ELF-1 (cell line): ENCODE results near the gene ELAC1.
"Not testable (repeated sequence)": the region's sequence is repeated elsewhere in the genome, so short reads cannot be mapped to it uniquely, and the experiment has no call there.

ENCODE experiments used
- DNase-seq: peaks from one replicate; pipeline ENCODE4 v3.0.0-alpha.2; 2016; ENCODE audit warnings: low read depth, low spot score

Gene ELAC1, protein sequence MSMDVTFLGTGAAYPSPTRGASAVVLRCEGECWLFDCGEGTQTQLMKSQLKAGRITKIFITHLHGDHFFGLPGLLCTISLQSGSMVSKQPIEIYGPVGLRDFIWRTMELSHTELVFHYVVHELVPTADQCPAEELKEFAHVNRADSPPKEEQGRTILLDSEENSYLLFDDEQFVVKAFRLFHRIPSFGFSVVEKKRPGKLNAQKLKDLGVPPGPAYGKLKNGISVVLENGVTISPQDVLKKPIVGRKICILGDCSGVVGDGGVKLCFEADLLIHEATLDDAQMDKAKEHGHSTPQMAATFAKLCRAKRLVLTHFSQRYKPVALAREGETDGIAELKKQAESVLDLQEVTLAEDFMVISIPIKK

DNA sequence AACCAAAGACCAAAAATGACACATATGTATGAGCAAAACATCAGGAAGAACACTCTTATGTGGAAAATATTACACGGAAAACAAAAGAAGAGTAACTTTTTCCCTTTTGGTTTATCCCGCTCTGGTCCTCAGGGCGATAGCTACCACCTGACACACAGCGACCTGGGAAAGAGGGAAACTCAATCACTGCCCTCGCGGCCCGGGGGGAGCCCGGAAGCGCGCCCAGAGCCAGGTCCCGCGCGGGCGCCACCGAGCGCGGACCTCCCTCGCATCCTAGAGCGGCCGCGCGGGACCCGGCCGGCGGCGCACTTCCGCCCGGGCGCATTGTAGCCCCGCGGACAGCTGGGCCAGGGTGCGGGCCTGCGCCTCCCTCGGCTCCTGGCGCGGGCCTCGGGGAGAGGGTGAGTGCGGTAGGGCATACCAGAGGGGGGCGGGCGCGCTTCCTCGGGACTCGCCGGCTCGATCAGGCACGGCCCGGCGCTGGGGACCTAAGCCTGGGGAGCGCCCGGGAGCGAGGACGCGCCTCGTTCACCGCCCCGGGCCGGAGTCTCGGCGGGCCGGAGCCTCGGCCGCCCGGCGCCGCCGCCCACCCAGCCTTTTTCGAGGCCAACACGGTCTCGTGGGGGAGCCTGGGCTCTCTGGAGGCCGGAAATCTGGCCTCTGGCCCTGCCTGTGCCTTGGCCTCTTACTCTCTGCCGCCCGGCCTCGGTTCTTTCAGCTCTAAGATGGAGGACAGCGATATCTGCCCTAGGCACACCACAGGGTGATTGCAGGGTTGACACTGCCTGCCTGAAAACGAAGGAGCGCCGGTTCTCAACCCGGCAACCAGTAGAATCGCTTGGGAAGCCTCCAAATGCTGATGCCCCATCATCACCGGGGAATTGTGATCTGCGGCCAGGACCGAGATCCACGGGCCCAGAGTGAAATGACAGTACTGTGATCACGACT lies at the start of gene ELAC1:
Gene ELAC1 (plus strand): TSS at position 327 of the 948 bp plus-strand sequence. CDS start 6,365 bp downstream, outside the sequence.
- DNase-seq: peak; percentile 83

DNA sequence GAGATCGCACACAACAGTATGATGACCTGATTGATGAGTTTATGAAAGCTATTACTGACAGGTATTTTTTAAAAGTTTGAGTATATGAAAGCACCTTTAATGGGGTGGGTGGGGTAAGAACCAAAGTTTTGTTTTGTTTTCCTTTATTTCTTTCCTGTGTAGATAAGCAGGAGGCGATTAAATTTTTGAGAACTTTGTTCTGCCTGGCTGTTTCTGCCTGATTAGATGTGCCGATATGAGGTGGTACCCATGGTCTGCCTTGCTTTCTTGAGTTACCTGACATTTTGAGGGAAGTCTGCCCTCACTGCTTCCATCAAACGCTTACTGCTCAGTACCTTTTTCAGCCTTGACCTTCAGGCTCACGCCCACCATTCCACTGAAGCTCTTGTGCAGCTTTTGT lies 49.7 kb upstream of the ELAC1 start:
- DNase-seq: no peak

DNA sequence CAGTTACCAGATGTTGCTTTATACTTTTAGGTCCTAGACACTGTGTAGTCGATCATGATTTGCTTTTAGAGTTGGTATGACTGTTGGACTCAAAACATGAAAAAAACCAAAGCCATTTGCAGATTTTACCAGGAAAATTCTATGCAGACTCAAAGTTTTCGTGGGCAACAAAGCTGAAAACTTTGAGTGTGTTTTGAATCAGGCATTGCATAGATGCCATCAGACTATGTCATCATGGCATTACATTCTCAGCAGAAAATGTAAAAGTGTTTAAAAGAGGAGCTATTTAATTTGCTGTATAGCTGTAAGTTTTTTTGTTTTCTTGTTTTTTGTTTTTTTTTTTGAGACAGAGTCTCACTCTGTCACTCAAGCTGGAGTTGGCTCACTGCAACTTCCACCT lies 43.5 kb upstream of the ELAC1 start:
- no peak for DNase-seq

DNA sequence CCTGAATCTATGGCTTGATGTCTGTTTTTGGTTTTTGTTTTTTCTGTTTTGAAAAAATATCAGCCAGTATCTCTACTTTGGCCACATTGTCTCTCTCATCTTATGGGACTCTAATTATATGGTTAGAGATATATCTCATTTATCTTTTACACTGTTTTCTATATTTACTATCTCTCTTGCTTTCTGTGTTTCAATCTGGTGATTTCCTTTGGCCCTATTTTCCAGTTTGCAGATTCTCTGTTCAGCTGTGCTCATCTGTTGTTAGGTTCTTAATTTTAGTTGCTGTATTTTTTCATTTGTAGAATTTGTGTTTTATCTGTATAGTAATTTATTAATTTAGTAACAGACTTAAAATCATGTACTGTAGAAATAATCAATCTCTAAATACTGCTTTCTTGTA lies 41.3 kb upstream of the ELAC1 start:
- no peak for DNase-seq

DNA sequence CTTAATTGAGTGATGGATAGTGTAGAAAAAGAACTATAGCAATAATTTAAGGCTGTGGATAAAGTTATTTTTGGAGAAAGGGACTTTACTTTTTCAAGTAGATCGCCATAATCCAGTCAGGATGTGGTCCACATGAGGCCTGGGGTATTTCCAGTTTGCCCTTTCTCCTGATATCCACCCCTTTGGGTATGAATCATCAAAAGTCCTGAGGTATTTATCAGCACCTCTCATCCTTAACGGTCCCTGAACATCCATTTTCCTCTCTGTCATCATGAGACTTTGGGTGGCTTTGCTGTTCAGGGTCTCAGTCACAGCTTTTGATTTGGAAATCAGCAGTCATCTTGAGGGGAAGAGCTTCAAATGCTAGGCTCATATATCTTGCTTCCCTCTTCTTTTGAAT lies 39.3 kb upstream of the ELAC1 start:
- no peak for DNase-seq

DNA sequence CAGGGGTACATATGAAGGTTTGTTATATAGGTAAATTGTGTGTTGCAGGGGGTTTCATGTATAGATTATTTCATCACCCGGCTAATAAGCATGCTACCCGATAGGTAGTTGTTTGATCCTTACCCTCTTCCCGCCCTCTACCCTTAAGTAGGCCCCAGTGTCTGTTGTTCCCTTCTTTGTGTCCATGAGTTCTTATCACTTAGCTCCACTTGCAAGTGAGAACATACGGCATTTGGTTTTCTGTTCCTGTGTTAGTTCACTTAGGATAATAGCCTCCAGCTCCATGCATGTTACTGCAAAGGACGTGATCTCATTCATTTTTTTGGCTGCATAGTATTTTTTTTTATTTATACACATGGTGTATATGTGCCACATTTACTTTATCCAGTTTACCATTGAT lies 34.2 kb upstream of the ELAC1 start:
- no peak for DNase-seq

DNA sequence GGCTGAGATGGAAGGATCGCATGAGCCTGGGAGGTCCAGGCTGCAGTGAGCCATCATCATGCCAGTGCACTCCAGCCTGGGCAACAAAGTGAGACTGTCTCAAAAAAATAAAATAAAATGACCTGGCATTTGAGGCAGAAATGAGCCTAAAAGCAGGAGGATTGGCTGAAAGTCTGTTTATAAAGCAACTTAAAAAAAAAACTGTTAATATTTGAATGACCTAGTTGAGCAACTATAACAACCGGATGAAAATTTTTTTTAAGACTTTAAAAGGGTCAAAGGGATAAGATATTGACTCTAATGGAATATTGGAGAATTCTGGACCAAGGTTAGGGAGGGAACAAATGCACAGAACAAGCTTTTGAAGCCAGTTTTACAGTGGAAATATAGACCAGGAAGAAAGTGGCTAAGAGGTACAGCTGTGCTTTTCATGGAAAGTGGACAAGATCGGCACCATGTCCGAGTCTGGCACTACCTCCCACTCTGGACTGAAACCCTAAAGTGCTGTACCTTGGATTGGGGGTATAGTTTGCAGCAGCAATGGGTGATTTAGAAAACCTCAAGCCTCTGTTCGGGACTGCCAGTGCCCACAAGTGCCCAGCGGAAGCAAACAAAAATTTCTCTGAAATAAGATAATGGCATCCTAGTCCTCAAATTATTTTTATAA lies 33.2 kb upstream of the ELAC1 start:
- DNase-seq: no peak

DNA sequence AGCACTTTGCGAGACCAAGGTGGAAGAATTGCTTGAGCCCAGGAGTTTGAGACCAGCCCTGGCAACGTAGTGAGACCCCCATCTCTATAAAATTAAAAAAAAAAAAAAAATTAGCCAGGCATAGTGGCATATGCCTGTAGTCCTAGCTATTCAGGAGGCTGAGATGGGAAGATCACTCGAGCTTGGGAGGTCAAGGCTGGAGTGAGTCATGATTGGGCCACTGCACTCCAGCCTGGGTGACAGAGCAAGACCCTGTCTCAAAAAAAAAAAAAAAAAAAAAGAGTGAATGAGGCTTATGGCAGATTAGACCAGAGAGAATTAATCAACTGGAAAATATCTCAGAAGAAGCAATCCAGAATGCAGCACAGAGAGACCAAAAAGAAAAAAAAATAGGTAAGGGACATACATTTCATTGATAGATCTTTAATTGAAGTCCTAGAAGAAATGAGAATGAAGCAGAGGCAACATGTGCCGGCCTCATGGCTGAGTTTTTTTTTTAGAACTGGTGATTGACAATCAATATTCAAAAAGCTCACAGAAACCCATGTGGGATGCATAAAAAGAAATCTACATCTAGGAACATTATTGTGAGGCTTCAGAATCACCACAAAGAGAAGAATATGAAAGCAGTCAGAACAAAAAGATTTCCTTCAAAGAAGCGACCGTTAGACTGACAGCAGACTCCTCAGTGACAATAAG lies 32.2 kb upstream of the ELAC1 start:
- no peak for DNase-seq

DNA sequence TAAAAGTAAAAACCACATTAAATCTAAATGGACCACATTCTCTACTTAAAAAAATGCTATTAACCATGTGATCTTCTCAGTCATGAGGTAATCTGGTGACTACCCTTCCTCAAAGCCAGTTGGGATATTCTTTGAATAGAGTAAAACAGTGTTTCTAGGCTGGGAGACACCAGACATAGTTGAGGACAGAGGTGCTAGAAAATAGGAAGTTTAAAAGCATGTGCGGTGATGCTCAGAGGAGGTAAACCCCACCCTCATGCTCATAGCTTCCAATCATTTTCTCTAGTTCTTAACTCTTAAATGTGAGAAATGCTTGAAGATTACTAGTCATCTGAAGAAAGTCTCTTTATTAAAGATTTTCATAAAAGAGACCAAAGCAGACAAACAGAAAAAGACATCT lies 30.7 kb upstream of the ELAC1 start:
- DNase-seq: no peak

DNA sequence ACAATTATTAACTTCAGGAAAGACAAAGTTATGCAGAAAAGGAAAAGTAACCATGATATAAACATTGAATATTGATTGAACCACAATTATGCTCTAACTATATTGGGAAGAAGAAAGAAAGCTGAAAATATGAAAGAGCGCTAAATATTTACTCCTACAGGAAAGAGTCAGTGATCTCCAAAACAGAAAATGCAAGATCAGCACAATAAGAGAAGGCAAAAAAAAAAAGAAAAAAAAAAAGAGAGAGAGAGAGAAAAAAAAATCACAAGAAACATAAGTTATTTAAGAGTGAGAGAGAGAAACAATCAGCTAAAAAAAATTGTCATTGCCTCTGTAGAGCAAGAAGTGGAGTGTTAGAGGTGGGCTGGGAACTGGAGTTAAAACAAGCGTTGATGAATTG lies 28.9 kb upstream of the ELAC1 start:
- DNase-seq: no peak

DNA sequence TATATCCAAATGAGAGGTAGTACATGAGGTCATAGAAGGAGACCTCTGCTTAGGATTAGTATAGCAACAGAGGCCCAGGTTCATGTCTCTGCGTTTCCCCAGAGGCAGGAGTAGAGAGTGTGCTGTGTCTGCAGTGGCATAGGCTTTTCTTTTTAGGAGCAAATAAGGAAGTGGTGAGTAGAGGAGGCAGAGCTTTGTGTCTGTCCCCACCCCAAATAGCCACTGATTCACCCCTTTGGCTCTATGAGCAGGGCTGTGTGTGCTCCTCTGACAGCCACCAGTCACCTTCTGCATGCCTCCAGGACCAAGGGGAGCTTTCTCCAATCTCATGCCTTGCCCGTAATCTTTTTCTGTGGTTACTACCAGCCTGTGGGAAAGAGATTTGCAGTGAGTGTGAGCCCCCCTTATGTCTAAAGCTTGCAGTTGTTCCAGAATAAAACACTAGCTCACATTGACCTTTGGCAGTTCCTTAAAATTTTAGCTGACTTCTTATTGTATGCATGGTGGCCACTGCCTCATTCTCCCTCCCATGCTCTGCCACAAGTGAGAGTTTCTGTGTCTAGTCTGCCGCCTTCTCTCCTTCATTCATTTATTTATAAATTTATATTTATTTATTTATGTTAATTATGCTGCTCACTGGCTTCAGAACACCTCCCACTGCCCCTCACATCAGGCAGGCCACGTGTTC lies 23.5 kb upstream of the ELAC1 start:
- DNase-seq: no peak

DNA sequence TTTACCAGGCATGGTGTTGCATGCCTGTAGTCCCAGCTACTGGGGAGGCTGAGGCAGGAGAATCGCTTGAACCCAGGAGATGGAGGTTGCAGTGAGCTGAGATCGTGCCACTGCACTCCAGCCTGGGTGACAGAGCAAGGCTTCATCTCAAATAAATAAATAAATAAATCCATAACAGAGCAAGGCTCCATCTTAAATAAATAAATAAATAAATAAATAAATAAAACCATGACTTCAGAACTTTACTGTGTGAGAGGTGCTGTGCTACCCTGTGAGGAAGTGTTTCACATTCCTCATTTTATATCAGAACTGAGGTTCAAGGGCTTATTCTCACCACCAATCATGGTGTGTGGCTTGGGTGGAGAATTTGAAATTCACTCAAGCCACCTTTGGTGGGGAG lies 21.9 kb upstream of the ELAC1 start:
- not testable (repeated sequence) for DNase-seq

DNA sequence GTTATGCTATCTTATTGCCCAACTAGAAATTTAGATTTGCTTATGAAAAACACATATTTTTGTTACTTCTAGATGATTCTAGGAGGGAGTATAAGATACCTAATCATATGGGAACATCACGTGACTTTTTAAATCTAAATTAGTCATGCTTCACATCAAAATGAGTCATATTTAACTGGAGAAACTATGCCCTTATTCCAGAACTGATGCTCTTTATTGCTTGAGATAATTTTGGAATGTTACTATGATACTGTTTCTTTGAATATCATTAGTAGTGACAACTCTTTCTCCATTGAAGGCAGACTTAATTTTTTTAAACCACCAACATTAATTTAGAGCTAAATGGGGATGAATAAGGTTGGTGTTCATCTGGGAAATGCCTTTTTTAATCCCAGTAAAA lies 19.9 kb upstream of the ELAC1 start:
- no peak for DNase-seq

DNA sequence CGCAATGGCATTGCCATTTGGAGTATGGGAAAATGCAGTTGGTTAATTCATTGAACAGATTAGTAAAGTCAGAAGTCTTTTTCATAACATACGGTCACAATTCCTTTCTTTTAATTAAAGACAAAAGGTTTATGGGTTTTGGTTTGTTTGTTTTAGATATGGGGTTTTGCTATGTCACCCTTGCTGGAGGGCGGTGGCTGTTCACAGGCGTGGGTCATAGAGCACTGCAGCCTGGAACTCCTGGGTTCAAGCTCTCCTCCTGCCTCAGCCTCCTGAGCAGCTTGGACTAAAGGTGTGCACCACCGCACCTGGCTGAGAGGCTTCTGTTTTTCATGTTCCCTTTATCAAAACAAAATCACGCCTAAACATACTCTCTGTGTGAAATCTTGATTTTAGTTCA lies 18.7 kb upstream of the ELAC1 start:
- no peak for DNase-seq

DNA sequence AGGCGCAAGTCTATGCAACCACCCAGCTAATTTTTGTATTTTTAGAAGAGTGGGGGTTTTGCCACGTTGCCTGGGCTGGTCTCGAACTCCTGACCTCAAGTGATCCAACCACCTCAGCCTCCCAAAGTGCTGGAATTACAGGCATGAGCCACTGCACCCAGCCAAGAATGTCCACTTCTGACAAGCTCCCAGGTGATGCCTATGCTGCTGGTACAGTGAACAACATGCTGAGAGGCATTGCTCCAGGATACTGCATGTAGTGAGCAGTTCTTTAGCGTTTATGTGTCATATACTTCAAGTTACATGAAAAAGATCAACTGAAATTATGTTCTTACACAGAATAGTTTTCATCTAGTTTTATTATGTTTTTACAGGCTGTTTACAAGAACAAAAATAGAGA lies 17.2 kb upstream of the ELAC1 start:
- DNase-seq: no peak

DNA sequence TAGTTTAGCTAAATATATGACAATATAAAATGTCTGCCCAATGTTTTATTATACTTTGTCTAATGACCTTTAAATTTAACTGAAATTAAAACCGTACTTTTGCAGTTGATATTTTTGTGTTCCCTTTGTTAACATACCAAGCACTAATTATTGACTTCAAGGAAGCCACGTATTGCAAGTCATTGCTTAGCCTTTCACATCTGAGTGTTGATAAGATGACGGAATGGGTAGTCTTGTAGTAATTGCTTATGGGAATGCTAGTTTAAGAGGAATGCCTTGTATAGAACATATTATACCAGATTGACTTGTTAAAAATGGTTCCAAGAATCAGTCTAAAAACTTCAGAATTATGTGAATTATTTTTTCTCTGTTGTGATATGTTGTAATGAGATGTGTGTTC lies 14.0 kb upstream of the ELAC1 start:
- no peak for DNase-seq

DNA sequence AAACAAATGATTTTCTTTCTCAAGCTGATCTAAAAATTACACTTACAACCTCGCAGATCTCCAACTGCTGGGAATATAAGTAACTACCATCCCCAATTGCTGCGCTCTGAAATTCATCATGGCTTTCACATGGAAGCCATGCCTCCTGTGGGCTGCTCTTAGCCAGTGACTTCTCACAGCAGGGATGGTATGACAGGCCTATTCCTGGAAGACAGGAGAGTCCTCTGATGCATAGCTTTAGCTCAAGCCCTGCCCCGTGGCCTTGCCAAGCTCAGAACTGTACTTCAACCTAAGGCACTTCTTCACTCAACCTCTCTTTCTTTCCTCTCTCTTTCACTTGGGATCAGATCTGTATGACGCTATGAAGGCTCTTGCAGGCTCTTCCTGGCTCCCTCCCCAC lies 12.6 kb upstream of the ELAC1 start:
- DNase-seq: no peak

DNA sequence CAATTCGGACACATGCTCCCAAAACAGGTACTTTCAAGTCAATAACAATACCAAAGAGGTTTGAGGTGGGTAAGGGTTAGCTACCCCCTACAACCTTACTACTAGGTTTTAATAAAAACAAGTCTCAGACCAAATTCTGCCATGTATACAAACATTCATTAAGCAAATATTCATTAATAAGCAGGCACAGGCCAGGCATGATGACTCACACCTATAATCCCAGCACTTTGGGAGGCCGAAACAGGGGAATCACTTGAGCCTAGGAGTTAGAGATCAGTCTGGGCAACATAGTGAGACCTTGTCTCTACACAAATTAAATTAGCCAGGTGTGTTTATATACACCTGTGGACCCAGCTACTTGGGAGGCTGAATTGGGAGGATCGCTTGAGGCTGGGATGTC lies 11.7 kb upstream of the ELAC1 start:
- DNase-seq: no peak

DNA sequence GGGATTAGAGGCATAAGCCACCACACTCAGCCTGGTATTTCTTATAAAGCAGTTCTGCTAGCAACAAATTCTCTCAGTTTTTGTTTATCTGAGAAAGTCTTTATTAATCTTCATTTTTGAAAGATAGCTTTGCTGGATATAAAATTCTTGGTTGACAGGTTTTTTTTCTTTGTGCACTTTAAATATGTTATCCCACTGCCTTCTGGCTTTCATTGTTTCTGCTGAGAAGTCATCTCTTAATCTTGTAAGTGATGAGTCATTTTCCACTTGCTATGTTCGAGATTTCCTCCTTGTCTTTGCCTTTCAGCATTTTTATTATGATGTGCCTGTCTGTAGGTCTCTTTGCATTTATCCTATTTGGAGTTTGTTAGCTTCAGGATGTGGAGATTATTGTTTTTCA lies 5.9 kb upstream of the ELAC1 start:
- DNase-seq: no peak

DNA sequence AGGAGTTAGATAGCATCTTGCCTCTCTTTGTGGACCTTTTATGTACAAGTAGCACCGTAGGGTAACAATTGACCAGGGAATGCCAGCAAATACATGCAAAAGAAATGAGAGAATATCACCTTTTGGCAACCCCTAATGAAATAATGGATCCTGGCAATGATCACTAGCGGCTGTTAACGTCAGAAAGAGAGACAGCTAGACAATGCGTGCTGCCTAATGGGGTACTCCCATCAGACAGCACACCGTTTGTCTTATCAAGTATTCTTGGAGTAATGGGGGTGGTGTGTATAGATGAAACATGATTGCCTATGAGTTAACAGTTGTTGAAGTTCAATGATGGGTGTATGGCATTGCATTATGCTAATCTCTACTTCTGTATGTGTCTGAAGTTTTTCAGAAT lies 1.6 kb downstream of the ELAC1 start:
- DNase-seq: no peak

DNA sequence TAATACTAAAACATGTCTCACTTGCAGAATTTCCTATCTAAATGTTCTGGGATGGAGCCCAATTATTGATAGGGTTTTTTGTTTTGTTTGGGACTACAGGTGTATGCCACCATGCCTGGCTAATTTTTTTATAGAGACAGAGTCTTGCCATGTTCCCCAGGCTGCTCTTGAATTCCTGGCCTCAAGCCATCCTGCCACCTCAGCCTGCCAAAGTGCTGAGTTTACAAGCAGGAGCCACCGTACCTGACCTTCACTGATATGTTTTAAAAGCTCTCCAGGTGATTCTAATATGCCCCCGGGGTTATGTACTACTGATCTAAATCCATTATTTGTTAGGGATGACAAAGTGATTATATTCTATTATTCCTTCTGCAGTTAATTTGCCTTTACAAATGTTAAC lies 2.2 kb downstream of the ELAC1 start:
- DNase-seq: no peak
